ENCODE results near the gene ZSCAN21. TPM values are rescaled to one million over a fixed set of nuclear protein-coding genes. Genes with fewer than 3 reads are reported as not detected.

ZSCAN21 gene
- total and polyA plus RNA-seq, 2 donors (not counting 3 experiments of a cell fraction or from before 2014, with no cell fraction given) = 7.4 to 7.7 TPM

DNA sequence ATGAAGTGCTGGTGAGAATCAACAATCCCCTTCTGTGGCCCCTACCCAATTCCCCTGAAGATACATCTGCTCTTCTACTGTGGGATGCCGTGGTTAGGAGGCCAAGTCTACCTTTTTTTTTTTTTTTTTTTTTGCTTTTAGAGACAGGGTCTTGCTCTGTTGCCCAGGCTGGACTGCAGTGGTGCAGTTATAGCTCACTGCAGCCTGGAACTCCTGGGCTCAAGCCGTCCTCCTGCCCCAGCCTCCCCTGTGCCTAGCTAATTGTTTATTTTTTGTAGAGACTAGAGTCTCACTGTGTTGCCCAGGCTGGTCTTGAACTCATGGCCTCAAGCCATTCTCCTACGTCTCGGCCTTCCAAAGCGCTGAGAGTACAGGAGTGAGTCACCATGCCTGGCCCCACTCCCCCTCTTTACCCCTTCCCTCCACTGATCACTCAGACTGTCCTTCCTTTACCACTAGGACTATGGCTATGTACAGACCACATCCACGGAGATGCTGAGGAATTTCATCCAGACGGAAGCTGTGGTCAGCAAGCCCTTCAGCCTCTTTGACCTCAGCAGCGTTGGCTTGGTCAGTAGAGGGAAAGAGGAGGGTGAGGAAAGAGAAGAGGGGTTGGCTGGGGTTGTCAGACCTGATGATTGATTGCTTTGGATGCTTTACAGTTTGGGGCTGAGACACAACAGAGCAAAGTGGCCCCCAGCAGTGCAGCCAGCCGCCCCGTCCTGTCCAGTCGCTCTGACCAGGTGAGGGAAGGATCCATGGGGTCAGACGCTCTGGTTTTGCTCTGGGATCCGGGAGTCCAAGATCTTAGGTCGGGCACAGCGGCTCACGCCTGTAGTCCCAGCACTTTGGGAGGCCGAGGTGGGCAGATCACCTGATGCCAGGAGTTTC is 53.6 kb downstream of the ZSCAN21 start:
- Histone ChIP-seq H3K4me1 (ENCODE audit: control insufficient read depth, extremely low read depth, insufficient read depth, low read length) (peaks cover 18% of the 10 kb centered on the region), H3K27me3 (ENCODE audit: control insufficient read depth in 2 of 2, insufficient read depth in 2 of 2, low read length in 2 of 2) (no peaks in the 10 kb centered on the region), H3K79me2 (ENCODE audit: control insufficient read depth, insufficient read depth, low read length) (peaks cover 28% of the 10 kb centered on the region), H3K27ac (ENCODE audit: insufficient read depth, low read depth, low read length) (no peak overlapping the region), H3K36me3 (ENCODE audit: control insufficient read depth in 2 of 2, extremely low read depth in 1 of 2, insufficient read depth in 2 of 2, low read length in 2 of 2) (peaks cover 13 to 36% of the 10 kb centered on the region in 2 experiments), H4K20me1 (replicated peaks; ENCODE audit: control insufficient read depth, extremely low read depth, insufficient read depth, low read length) (no peaks in the 10 kb centered on the region), H3K9me3 (replicated peaks; ENCODE audit: control insufficient read depth, insufficient read depth, low read length) (no peaks in the 10 kb centered on the region), H2AFZ (ENCODE audit: low read depth, low read length) (no peak overlapping the region), H3K9ac (replicated peaks; ENCODE audit: extremely low read depth, insufficient read depth, low read length) (peak overlapping the region; percentile 92), H3K4me2 (ENCODE audit: insufficient read depth, low read length) (peak overlapping the region; percentile 61), H3K9me1 (replicated peaks; ENCODE audit: control insufficient read depth, extremely low read depth, insufficient read depth, low read length) (no peaks in the 10 kb centered on the region), H3K4me3 (replicated peaks in 1 of 3; ENCODE audit: insufficient read depth in 1 of 3, low read depth in 1 of 3, low read length in 3 of 3) (no peak overlapping the region)
- TF ChIP-seq GATA2 (IDR thresholded peaks at IDR 0.05; ENCODE audit: insufficient read depth, insufficient read length, low read depth, low read length) (no peak), FOS (IDR thresholded peaks at IDR 0.05; ENCODE audit: borderline replicate concordance, insufficient read depth, low read length) (no peak), JUN (IDR thresholded peaks at IDR 0.05; ENCODE audit: borderline replicate concordance, insufficient read depth, insufficient read length, low read depth) (no peak), POLR2A (IDR thresholded peaks at IDR 0.05; ENCODE audit: low read depth, low read length) (no peak), EZH2 (IDR thresholded peaks at IDR 0.05; ENCODE audit: borderline replicate concordance, low read depth, low read length, severe bottlenecking) (no peak), CTCF (IDR thresholded peaks at IDR 0.05; ENCODE audit: extremely low read depth in 1 of 2, insufficient read depth in 1 of 2, low read depth in 1 of 2, low read length in 2 of 2) (no peak), POLR2AphosphoS5 (IDR thresholded peaks at IDR 0.05; ENCODE audit: insufficient read depth, low read depth, low read length) (no peak), MYC (IDR thresholded peaks at IDR 0.05; ENCODE audit: low read depth, low read length) (no peak)
- TF ChIP-seq, protein P1, sequence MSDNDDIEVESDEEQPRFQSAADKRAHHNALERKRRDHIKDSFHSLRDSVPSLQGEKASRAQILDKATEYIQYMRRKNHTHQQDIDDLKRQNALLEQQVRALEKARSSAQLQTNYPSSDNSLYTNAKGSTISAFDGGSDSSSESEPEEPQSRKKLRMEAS (IDR thresholded peaks at IDR 0.05; ENCODE audit: insufficient read depth, insufficient read length) = no peak
- dilution Hi-C loops (cut with MboI; ENCODE audit: extremely low pct_ligation_motif_present, low sequenced_read_pairs) (no loop called here), intact Hi-C loops (cut with micrococcal nuclease) (loop anchor here (10.0 kb wide), 1 partner anchor 1022 kb away; the partner anchor contains the start of gene SERPINE1)
- ChIA-PET POLR2A (interaction anchor here (0.7 kb wide), 1 partner anchor 58 kb away, joined by 4 read pairs; no protein-coding TSS in a partner anchor), CTCF (interaction anchor here (0.6 to 2.8 kb wide), 5 partner anchors 10 to 109 kb away, joined by 3 to 18 read pairs (median 3); partner anchors contain the start of gene COPS6)
- no TSS peak for BruUV-seq (replicated peaks)
- no peak for DNase-seq (ENCODE audit: low read depth, low spot score)
- FAIRE-seq = no peak
